IMR-90 (cell line): ENCODE results near the gene CYP4V2. TPM values are rescaled to one million over a fixed set of nuclear protein-coding genes. Genes with fewer than 3 reads are reported as not detected.
"Not testable (repeated sequence)": the region's sequence is repeated elsewhere in the genome, so short reads cannot be mapped to it uniquely, and the experiment has no call there.

Experiments used
- ATAC-seq: fragments of 200-7000 bp; cut with Tn5 transposase; 2 replicates; pipeline ENCODE4 v1.9.1; 2020; ENCODE audit warnings: low read depth, mild to moderate bottlenecking, moderate library complexity
- BruUV-seq: library from RNA; stranded (reverse); fragments of 400-500 nt; replicated peaks from 2 replicates; lab custom pipeline; 2021; lab: Mats Ljungman, UMichigan
- CTCF ChIA-PET: fragments of 300-600 bp; formaldehyde crosslinking; extraction: SDS; loops from one replicate; lab custom pipeline; 2021; ENCODE audit warnings: antibody characterized with exemption; lab: Yijun Ruan, JAX
- POLR2A ChIA-PET: fragments of 300-600 bp; sonication (Branson Sonifier 250); formaldehyde crosslinking; loops from one replicate; lab custom pipeline; 2022; ENCODE audit warnings: antibody characterized with exemption; ENCODE audit not compliant: unreplicated experiment; lab: Charles Lee
- DNase-seq: peaks from one replicate; pipeline ENCODE4 v3.0.0; 2013
- H2AFZ ChIP-seq: replicated peaks from 2 replicates; pipeline ENCODE3; 2013; ENCODE audit warnings: low read length, mild to moderate bottlenecking; ENCODE audit not compliant: poor library complexity
- H2AK5ac ChIP-seq: 2 replicates; pipeline ENCODE4 v1.6.1; 2013; ENCODE audit warnings: low read depth, low read length, inconsistent platforms
- H2AK9ac ChIP-seq: replicated peaks from 2 replicates; pipeline ENCODE3; 2013; ENCODE audit warnings: mild to moderate bottlenecking, low read depth, low read length, moderate library complexity; ENCODE audit not compliant: poor library complexity
- H2BK120ac ChIP-seq: 2 replicates; pipeline ENCODE4 v1.6.1; 2013; ENCODE audit warnings: low read depth, low read length, inconsistent platforms
- H2BK15ac ChIP-seq: 3 replicates; pipeline ENCODE4 v1.6.1; 2013; ENCODE audit warnings: low read depth, low read length, inconsistent platforms
- H2BK20ac ChIP-seq: 2 replicates; pipeline ENCODE4 v1.6.1; 2013; ENCODE audit warnings: low read depth, mild to moderate bottlenecking, inconsistent platforms, low read length, moderate library complexity
- H2BK5ac ChIP-seq: 2 replicates; pipeline ENCODE4 v1.6.1; 2013; ENCODE audit warnings: mild to moderate bottlenecking, low read depth, low read length, inconsistent platforms; ENCODE audit not compliant: poor library complexity, severe bottlenecking
- H3K14ac ChIP-seq: replicated peaks from 2 replicates; pipeline ENCODE4 v1.6.1; 2013; ENCODE audit warnings: low read depth, low read length, inconsistent platforms
- H3K18ac ChIP-seq: 2 replicates; pipeline ENCODE4 v1.6.1; 2013; ENCODE audit warnings: low read depth, low read length, control low read depth
- H3K23ac ChIP-seq: 2 replicates; pipeline ENCODE4 v1.6.1; 2013; ENCODE audit warnings: low read depth, low read length, inconsistent platforms
- H3K27ac ChIP-seq: 2 replicates; pipeline ENCODE4 v1.5.1; 2013; ENCODE audit warnings: mild to moderate bottlenecking, control low read depth, low read length; ENCODE audit not compliant: insufficient read depth
- H3K27me3 ChIP-seq: 2 replicates; pipeline ENCODE4 v1.6.1; 2013; ENCODE audit warnings: low read length; ENCODE audit not compliant: control insufficient read depth, insufficient read depth
- H3K36me3 ChIP-seq: 2 replicates; pipeline ENCODE4 v1.6.1; 2013; ENCODE audit warnings: low read length, mixed read lengths; ENCODE audit not compliant: control insufficient read depth, insufficient read depth
- H3K4ac ChIP-seq: 2 replicates; pipeline ENCODE4 v1.6.1; 2013; ENCODE audit warnings: low read depth, low read length, inconsistent platforms
- H3K4me1 ChIP-seq: 2 replicates; pipeline ENCODE4 v1.6.1; 2013; ENCODE audit warnings: low read length, mixed read lengths; ENCODE audit not compliant: control insufficient read depth, insufficient read depth
- H3K4me2 ChIP-seq: 2 replicates; pipeline ENCODE4 v1.6.1; 2013; ENCODE audit warnings: low read depth, mild to moderate bottlenecking, control low read depth, low read length, moderate library complexity
- H3K4me3 ChIP-seq: 2 replicates; pipeline ENCODE4 v1.5.1; 2013; ENCODE audit warnings: low read depth, mild to moderate bottlenecking, control low read depth, low read length, moderate library complexity; ENCODE audit not compliant: insufficient read depth
- H3K56ac ChIP-seq: 2 replicates; pipeline ENCODE4 v1.6.1; 2013; ENCODE audit warnings: low read length, inconsistent platforms; ENCODE audit not compliant: insufficient read depth; ENCODE audit errors: extremely low read depth
- H3K79me1 ChIP-seq, 2 experiments: 2 replicates each; pipeline ENCODE4 v1.6.1; 2013; ENCODE audit warnings: low read length in 2 of 2, inconsistent platforms in 1 of 2, low read depth in 1 of 2
- H3K9ac ChIP-seq: 2 replicates; pipeline ENCODE4 v1.6.1; 2013; ENCODE audit warnings: low read depth, low read length, control low read depth
- H3K9me1 ChIP-seq: 2 replicates; pipeline ENCODE4 v1.6.1; 2013; ENCODE audit warnings: low read length, inconsistent platforms; ENCODE audit not compliant: insufficient read depth
- H3K9me3 ChIP-seq: 2 replicates; pipeline ENCODE4 v1.6.1; 2013; ENCODE audit warnings: low read length; ENCODE audit not compliant: control insufficient read depth, insufficient read depth
- H4K20me1 ChIP-seq: 2 replicates; pipeline ENCODE4 v1.6.1; 2013; ENCODE audit warnings: low read length, inconsistent platforms; ENCODE audit not compliant: insufficient read depth
- H4K5ac ChIP-seq: 2 replicates; pipeline ENCODE4 v1.6.1; 2013; ENCODE audit warnings: mild to moderate bottlenecking, low read depth, low read length, control low read depth
- H4K8ac ChIP-seq, 2 experiments: 2 replicates each; pipeline ENCODE4 v1.6.1; 2013; ENCODE audit warnings: low read depth in 2 of 2, low read length in 2 of 2, control low read depth in 1 of 2, inconsistent platforms in 1 of 2
- H4K91ac ChIP-seq: 2 replicates; pipeline ENCODE4 v1.6.1; 2013; ENCODE audit warnings: low read depth, low read length, inconsistent platforms; ENCODE audit not compliant: insufficient read depth
- NFE2L2 ChIP-seq: fragments of 150-350 bp; IDR thresholded peaks from 2 replicates; pipeline ENCODE4 v1.6.1; 2016; ENCODE audit warnings: low read depth, mild to moderate bottlenecking, low read length
- POLR2A ChIP-seq: IDR thresholded peaks from 2 replicates; pipeline ENCODE4 v1.6.1; 2012; ENCODE audit warnings: mild to moderate bottlenecking, low read depth, low read length
- RCOR1 ChIP-seq: IDR thresholded peaks from 2 replicates; pipeline ENCODE4 v1.6.1; 2012; ENCODE audit warnings: mild to moderate bottlenecking, low read length, improper control_type of control experiment; ENCODE audit not compliant: insufficient replicate concordance
- WGBS, 2 experiments: methylation state at CpG; one replicate each; pipeline versions ENCODE4 v1.1.5 to v1.1.7; 2013; ENCODE audit warnings: missing lambda C conversion rate in 2 of 2; ENCODE audit not compliant: insufficient read length in 1 of 2; ENCODE audit errors: extremely low coverage in 2 of 2; 5-methylcytosine and 5-hydroxymethylcytosine counted together
- dilution Hi-C: fragments of 300-500 bp; cut with HindIII; formaldehyde crosslinking; loops from one replicate; pipeline ENCODE4 v1.14.3; 2018; ENCODE audit warnings: low sequenced_read_pairs; ENCODE audit not compliant: unreplicated experiment
- in situ Hi-C: fragments of 300-500 bp; cut with MboI; formaldehyde crosslinking; loops from 3 replicates; pipeline ENCODE4 v1.14.3; 2019; ENCODE audit warnings: low sequenced_read_pairs, inconsistent platforms, mixed read lengths
- intact Hi-C: fragments of 100-400 bp; cut with micrococcal nuclease; formaldehyde crosslinking; loops from 2 replicates; pipeline ENCODE4 v1.10.0; 2022
- polyA plus RNA-seq, 3 experiments: library from polyadenylated mRNA; depleted of rRNA; stranded (reverse); fragments of >200 nt; gene quantifications; 2 replicates each; pipeline ENCODE4 v1.2.3, GENCODE V29; 2012; ENCODE audit warnings: low replicate concordance in 1 of 3
- total RNA-seq: library from RNA; depleted of rRNA; stranded (reverse); fragments of >200 nt; gene quantifications from 2 replicates; pipeline ENCODE4 v1.2.3, GENCODE V29; 2012

CYP4V2 gene
- total and polyA plus RNA-seq, 2 of the 4 experiments (the other 2 are of a cell fraction) = 3.9 to 4.1 TPM

- in situ Hi-C loops = no loop called here
- no peaks in the 10 kb centered on the region for H3K9me1 ChIP-seq
- DNase-seq = no peak
- H3K79me1 ChIP-seq = no peaks in the 10 kb centered on the region
- intact Hi-C loops = no loop called here
- POLR2A ChIA-PET = no interaction called here
- H4K8ac ChIP-seq = no peak overlapping the region
- H3K4me2 ChIP-seq = no peak overlapping the region
- H4K20me1 ChIP-seq = no peaks in the 10 kb centered on the region
- no peak overlapping the region for H2BK15ac ChIP-seq
- TF ChIP-seq NFE2L2 = no peak
- TF ChIP-seq POLR2A = no peak
- TF ChIP-seq RCOR1 = no peak
- H3K56ac ChIP-seq = no peak overlapping the region
- H2AK9ac ChIP-seq = no peak overlapping the region
- no peaks in the 10 kb centered on the region for H3K4me1 ChIP-seq
- no peaks in the 10 kb centered on the region for H3K27me3 ChIP-seq
- no CpG with 5 or more reads among the region's 4 CpGs for WGBS, 2 experiments
- no peak overlapping the region for H4K91ac ChIP-seq
- BruUV-seq = no TSS peak
- no peak overlapping the region for H3K14ac ChIP-seq
- no peak overlapping the region for H3K27ac ChIP-seq
- H2BK120ac ChIP-seq = no peak overlapping the region
- no peak overlapping the region for H3K23ac ChIP-seq
- H2BK5ac ChIP-seq = no peak overlapping the region
- CTCF ChIA-PET = no interaction called here
- no peak overlapping the region for H2AK5ac ChIP-seq
- H3K9me3 ChIP-seq = no peaks in the 10 kb centered on the region
- H3K9ac ChIP-seq = no peak overlapping the region
- no peak overlapping the region for H2BK20ac ChIP-seq
- no peak overlapping the region for H4K5ac ChIP-seq
- no peak overlapping the region for H2AFZ ChIP-seq
- no peaks in the 10 kb centered on the region for H3K36me3 ChIP-seq
- no peak for ATAC-seq
- H3K4ac ChIP-seq = no peak overlapping the region
- no peak overlapping the region for H3K4me3 ChIP-seq
- H3K18ac ChIP-seq = no peak overlapping the region
- dilution Hi-C loops = no loop called here
Measured at GRCh38 chr4:186241616-186242015, 50.2 kb downstream of the CYP4V2 start.

DNA sequence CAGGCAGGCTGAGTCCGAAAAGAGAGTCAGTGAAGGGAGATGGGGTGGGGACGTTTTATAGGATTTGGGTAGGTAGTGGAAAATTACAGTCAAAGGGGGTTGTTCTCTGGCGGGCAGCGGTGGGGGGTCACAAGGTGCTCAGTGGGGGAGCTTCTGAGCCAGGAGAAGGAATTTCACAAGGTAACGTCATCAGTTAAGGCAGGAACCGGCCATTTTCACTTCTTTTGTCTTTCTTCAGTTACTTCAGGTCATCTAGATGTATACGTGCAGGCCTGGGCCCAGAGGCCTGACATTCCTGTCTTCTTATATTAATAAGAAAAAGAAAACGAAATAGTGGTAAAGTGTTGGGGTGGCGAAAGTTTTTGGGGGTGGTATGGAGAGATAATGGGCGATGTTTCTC is 50.7 kb downstream of the CYP4V2 start:
- 100% methylated on average over 1 of the region's 10 CpGs; no CpG with 5 or more reads in 1 of the 2 experiments for WGBS, 2 experiments
- H3K9me1 ChIP-seq, H3K9ac ChIP-seq, H3K4me1 ChIP-seq, H3K4me2 ChIP-seq, H3K4me3 ChIP-seq, DNase-seq, in situ Hi-C loops, POLR2A ChIA-PET, H2BK20ac ChIP-seq, H4K20me1 ChIP-seq, H3K18ac ChIP-seq, BruUV-seq, intact Hi-C loops, H3K23ac ChIP-seq, H3K27ac ChIP-seq, H3K79me1 ChIP-seq, ATAC-seq, H3K14ac ChIP-seq, H2BK5ac ChIP-seq, H2AK5ac ChIP-seq, H4K5ac ChIP-seq, H3K36me3 ChIP-seq, H2BK15ac ChIP-seq, H3K56ac ChIP-seq, H2BK120ac ChIP-seq, H4K91ac ChIP-seq, H2AK9ac ChIP-seq, H2AFZ ChIP-seq, H3K9me3 ChIP-seq, CTCF ChIA-PET, H3K4ac ChIP-seq, dilution Hi-C loops, H3K27me3 ChIP-seq, H4K8ac ChIP-seq: not testable (repeated sequence)
